Measurements from ENCODE around the gene ANO7. TPM values are rescaled to one million over a fixed set of nuclear protein-coding genes. Genes with fewer than 3 reads are reported as not detected.

ANO7 gene
- polyA plus RNA-seq, 1 donor from 2014 or later, result not detected

GRCh38 chr2:241140445-241140840 lies 48.0 kb upstream of the ANO7 start:
- no peaks in the 10 kb centered on the region for H3K36me3 ChIP-seq (ENCODE audit: insufficient read depth, low read length)
- H3K79me2 ChIP-seq (replicated peaks; ENCODE audit: insufficient read depth, low read length), result no peaks in the 10 kb centered on the region
- H3K9me3 ChIP-seq (ENCODE audit: low read length), result no peaks in the 10 kb centered on the region
- no peak overlapping the region for H3K9ac ChIP-seq (ENCODE audit: low read length)
- no peak overlapping the region for H2AFZ ChIP-seq (ENCODE audit: low read depth, low read length)
- no peaks in the 10 kb centered on the region for H4K20me1 ChIP-seq (ENCODE audit: insufficient read depth)
- no peaks in the 10 kb centered on the region for H3F3A ChIP-seq (ENCODE audit: insufficient read depth, low read length, poor library complexity, severe bottlenecking)
- H3K27ac ChIP-seq (ENCODE audit: low read length), result no peak overlapping the region
- H3K9me2 ChIP-seq (ENCODE audit: insufficient read depth, low read length), result no peaks in the 10 kb centered on the region
- H3K27me3 ChIP-seq (ENCODE audit: insufficient read depth, low read depth, low read length), result no peaks in the 10 kb centered on the region
- H3K4me2 ChIP-seq (ENCODE audit: low read length), result no peak overlapping the region
- no peak overlapping the region for H3K4me3 ChIP-seq (ENCODE audit: low read length)
- TF ChIP-seq EZH2 (IDR thresholded peaks at IDR 0.05; ENCODE audit: borderline replicate concordance, insufficient read depth, low read length, poor library complexity, severe bottlenecking), result no peak
- TF ChIP-seq CTCF (IDR thresholded peaks at IDR 0.05; ENCODE audit: poor library complexity, severe bottlenecking), result no peak
- no peak for TF ChIP-seq POLR2AphosphoS5 (IDR thresholded peaks at IDR 0.05)
- no peak for TF ChIP-seq RAD21 (conservative IDR thresholded peaks at IDR 0.05)
- TF ChIP-seq REST (IDR thresholded peaks at IDR 0.05; ENCODE audit: borderline replicate concordance), result no peak
- TF ChIP-seq TAF1 (IDR thresholded peaks at IDR 0.05; ENCODE audit: low read depth), result no peak
- no peak for TF ChIP-seq EP300 (conservative IDR thresholded peaks at IDR 0.05; ENCODE audit: poor library complexity, severe bottlenecking)
- TF ChIP-seq MXI1 (conservative IDR thresholded peaks at IDR 0.05; ENCODE audit: poor library complexity, severe bottlenecking), result no peak
- TF ChIP-seq SMC3 (conservative IDR thresholded peaks at IDR 0.05; ENCODE audit: poor library complexity), result no peak

GRCh38 chr2:241141214-241141770 lies 47.2 kb upstream of the ANO7 start:
- Histone ChIP-seq H2AFZ (ENCODE audit: low read depth, low read length) (no peak overlapping the region), H3K4me3 (ENCODE audit: low read length) (no peak overlapping the region), H4K20me1 (ENCODE audit: insufficient read depth) (no peaks in the 10 kb centered on the region), H3F3A (ENCODE audit: insufficient read depth, low read length, poor library complexity, severe bottlenecking) (no peaks in the 10 kb centered on the region), H3K9me3 (ENCODE audit: low read length) (no peaks in the 10 kb centered on the region), H3K27me3 (ENCODE audit: insufficient read depth, low read depth, low read length) (no peaks in the 10 kb centered on the region), H3K79me2 (replicated peaks; ENCODE audit: insufficient read depth, low read length) (no peaks in the 10 kb centered on the region), H3K9ac (ENCODE audit: low read length) (no peak overlapping the region), H3K4me2 (ENCODE audit: low read length) (no peak overlapping the region), H3K27ac (ENCODE audit: low read length) (no peak overlapping the region), H3K9me2 (ENCODE audit: insufficient read depth, low read length) (no peaks in the 10 kb centered on the region), H3K36me3 (ENCODE audit: insufficient read depth, low read length) (no peaks in the 10 kb centered on the region)
- TF ChIP-seq TAF1 (IDR thresholded peaks at IDR 0.05; ENCODE audit: low read depth) (no peak), REST (IDR thresholded peaks at IDR 0.05; ENCODE audit: borderline replicate concordance) (no peak)

Data from neural cell (in vitro differentiated cells).